ENCODE results near the gene ODF2L.

ODF2L gene

GRCh38 chr1:86345042-86345441 lies 51.1 kb downstream of the ODF2L start:
- TF ChIP-seq, protein P1, sequence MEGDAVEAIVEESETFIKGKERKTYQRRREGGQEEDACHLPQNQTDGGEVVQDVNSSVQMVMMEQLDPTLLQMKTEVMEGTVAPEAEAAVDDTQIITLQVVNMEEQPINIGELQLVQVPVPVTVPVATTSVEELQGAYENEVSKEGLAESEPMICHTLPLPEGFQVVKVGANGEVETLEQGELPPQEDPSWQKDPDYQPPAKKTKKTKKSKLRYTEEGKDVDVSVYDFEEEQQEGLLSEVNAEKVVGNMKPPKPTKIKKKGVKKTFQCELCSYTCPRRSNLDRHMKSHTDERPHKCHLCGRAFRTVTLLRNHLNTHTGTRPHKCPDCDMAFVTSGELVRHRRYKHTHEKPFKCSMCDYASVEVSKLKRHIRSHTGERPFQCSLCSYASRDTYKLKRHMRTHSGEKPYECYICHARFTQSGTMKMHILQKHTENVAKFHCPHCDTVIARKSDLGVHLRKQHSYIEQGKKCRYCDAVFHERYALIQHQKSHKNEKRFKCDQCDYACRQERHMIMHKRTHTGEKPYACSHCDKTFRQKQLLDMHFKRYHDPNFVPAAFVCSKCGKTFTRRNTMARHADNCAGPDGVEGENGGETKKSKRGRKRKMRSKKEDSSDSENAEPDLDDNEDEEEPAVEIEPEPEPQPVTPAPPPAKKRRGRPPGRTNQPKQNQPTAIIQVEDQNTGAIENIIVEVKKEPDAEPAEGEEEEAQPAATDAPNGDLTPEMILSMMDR (IDR thresholded peaks at IDR 0.05; ENCODE audit: low read depth, low read length), result no peak
- no peak for DNase-seq (ENCODE audit: extremely low read depth, low read depth)

GRCh38 chr1:86339906-86340305 lies 56.2 kb downstream of the ODF2L start:
- TF ChIP-seq, protein P1 (IDR thresholded peaks at IDR 0.05; ENCODE audit: low read depth, low read length), result no peak
- no peak for DNase-seq (ENCODE audit: extremely low read depth, low read depth)

GRCh38 chr1:86339014-86339812 lies 56.9 kb downstream of the ODF2L start:
- no peak for DNase-seq (ENCODE audit: extremely low read depth, low read depth)
- TF ChIP-seq, protein P1 (IDR thresholded peaks at IDR 0.05; ENCODE audit: low read depth, low read length), result no peak

GRCh38 chr1:86335916-86336315 lies 60.2 kb downstream of the ODF2L start:
- no peak for DNase-seq (ENCODE audit: extremely low read depth, low read depth)
- TF ChIP-seq, protein P1 (IDR thresholded peaks at IDR 0.05; ENCODE audit: low read depth, low read length), result no peak

DNA sequence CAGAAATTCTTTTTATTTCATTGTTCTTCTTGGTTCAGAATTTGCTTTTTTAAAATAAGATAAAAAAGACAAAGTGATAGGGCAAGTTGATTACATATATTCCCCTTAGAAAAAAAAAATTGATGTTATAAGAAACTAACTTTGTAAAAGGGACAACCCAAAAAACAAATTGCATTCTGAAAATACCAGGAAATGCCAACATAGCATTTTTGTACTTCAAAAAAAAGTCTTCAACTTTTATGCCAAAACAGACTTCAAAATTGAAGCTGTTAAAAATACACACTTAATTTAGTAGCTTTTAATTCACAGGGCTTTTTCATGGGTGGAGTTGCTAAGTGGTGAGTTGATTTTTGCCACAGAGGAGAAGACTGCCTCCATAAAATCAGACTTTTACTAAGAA lies 70.9 kb downstream of the ODF2L start:
- no peak for DNase-seq (ENCODE audit: extremely low read depth, low read depth)
- TF ChIP-seq, protein P1 (IDR thresholded peaks at IDR 0.05; ENCODE audit: low read depth, low read length), result no peak

DNA sequence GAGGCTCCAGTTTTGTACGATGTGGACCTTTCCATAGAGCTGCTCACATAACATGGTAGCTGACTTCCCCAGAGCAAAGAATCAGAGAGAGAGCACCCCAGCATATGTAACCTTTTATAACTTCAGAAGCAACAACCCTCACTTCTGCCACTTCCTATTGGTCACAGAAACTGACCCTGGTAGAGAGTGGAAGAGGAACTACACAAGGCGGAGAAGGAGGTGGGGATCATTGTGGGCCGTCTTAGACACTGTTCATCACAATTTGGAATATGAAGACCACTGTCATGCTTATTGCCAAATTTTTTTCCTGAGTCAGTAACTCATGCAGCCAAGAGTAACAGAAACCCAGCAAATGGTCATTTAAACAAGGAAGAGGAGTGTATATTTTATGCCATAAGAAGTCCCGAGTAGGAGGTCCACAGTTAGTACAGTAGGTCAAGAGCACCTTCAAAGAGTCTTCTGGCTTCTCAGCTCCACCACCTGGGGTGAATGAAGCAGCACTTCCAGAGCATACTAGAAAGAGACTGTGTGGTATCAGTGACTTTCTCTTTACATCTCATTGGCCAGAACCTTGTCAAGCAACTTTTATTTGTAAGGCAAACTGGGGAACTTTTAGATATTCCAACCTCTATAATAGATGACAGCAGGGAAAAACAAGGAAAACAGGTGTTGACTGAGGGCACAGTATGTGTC lies 71.8 kb downstream of the ODF2L start:
- DNase-seq (ENCODE audit: extremely low read depth, low read depth), result no peak
- TF ChIP-seq, protein P1 (IDR thresholded peaks at IDR 0.05; ENCODE audit: low read depth, low read length), result no peak

DNA sequence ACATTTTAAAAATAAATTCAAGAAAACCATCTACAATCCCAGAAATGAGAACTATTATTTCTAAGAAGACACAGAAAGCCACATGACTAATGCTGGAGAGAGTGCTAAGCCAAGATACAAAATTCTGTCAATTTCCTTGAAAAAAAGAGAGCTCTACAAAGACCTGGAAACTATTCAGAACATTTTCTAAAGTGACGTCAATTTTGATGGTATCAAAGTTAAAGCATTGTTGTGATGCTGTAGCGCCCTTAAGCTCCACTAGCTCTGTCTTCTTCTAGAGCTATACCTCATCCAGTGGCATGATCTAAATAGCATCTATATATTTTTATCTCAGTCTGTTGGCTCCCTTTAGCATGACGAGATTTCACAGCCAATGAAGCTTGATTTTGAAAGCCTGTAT lies 73.9 kb downstream of the ODF2L start:
- TF ChIP-seq, protein P1 (IDR thresholded peaks at IDR 0.05; ENCODE audit: low read depth, low read length), result no peak

More for the DNA sequence above, 73.9 kb downstream of the ODF2L start:
- DNase-seq (ENCODE audit: extremely low read depth, low read depth), result no peak

Measured in AG09319 (cell line).